GM12878 (cell line): ENCODE measurements around the gene RXYLT1.

ENCODE experiments used
- DPF2 ChIP-seq: fragments of 450-650 bp; IDR thresholded peaks from 2 replicates; pipeline ENCODE4 v1.6.1; 2017; ENCODE audit warnings: mild to moderate bottlenecking
- EZH2 ChIP-seq: IDR thresholded peaks from 2 replicates; pipeline ENCODE4 v1.6.1; 2012; ENCODE audit warnings: low read depth, mild to moderate bottlenecking, control low read depth, inconsistent platforms, low read length, borderline replicate concordance; ENCODE audit not compliant: control insufficient read depth
- HDAC2 ChIP-seq: fragments of 200-600 bp; sonication (generic); IDR thresholded peaks from 2 replicates; pipeline ENCODE4 v1.6.1; 2017
- JUNB ChIP-seq: IDR thresholded peaks from 2 replicates; pipeline ENCODE4 v1.6.1; 2016; ENCODE audit warnings: antibody characterized with exemption, mild to moderate bottlenecking
- POLR2A ChIP-seq: IDR thresholded peaks from 2 replicates; pipeline ENCODE4 v1.6.1; 2011; ENCODE audit warnings: low read depth, mild to moderate bottlenecking, low read length
- TF ChIP-seq, protein P1 (sequence below), 3 experiments: IDR thresholded peaks in 2 of 3; conservative IDR thresholded peaks in 1 of 3; 2 replicates each; pipeline ENCODE4 v1.5.1; 2011; ENCODE audit warnings: low read depth in 3 of 3, low read length in 3 of 3, mild to moderate bottlenecking in 3 of 3, control low read depth in 2 of 3, moderate library complexity in 2 of 3, inconsistent platforms in 1 of 3, mixed read lengths in 1 of 3; ENCODE audit not compliant: control insufficient read depth in 2 of 3, insufficient read depth in 1 of 3; ENCODE audit errors: extremely low read depth in 1 of 3

DNA sequence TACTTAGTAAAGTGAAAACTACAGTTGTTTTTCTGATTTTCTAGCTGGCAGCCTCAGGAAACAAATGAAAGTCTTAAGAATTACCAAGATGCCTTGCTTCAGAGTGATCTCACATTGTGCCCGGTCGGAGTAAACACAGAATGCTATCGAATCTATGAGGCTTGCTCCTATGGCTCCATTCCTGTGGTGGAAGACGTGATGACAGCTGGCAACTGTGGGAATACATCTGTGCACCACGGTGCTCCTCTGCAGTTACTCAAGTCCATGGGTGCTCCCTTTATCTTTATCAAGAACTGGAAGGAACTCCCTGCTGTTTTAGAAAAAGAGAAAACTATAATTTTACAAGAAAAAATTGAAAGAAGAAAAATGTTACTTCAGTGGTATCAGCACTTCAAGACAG lies 28.9 kb downstream of the RXYLT1 start:
- no peak for TF ChIP-seq DPF2
- TF ChIP-seq, protein P1, sequence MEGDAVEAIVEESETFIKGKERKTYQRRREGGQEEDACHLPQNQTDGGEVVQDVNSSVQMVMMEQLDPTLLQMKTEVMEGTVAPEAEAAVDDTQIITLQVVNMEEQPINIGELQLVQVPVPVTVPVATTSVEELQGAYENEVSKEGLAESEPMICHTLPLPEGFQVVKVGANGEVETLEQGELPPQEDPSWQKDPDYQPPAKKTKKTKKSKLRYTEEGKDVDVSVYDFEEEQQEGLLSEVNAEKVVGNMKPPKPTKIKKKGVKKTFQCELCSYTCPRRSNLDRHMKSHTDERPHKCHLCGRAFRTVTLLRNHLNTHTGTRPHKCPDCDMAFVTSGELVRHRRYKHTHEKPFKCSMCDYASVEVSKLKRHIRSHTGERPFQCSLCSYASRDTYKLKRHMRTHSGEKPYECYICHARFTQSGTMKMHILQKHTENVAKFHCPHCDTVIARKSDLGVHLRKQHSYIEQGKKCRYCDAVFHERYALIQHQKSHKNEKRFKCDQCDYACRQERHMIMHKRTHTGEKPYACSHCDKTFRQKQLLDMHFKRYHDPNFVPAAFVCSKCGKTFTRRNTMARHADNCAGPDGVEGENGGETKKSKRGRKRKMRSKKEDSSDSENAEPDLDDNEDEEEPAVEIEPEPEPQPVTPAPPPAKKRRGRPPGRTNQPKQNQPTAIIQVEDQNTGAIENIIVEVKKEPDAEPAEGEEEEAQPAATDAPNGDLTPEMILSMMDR (IDR thresholded peaks at IDR 0.05 in 2 of 3, conservative IDR thresholded peaks at IDR 0.05 in 1 of 3; ENCODE audit: control insufficient read depth in 2 of 3, extremely low read depth in 1 of 3, insufficient read depth in 1 of 3, low read depth in 3 of 3, low read length in 3 of 3) = no peak
- no peak for TF ChIP-seq HDAC2
- no peak for TF ChIP-seq EZH2
- no peak for TF ChIP-seq POLR2A
- TF ChIP-seq JUNB = no peak
